Mesodermal cell (in vitro differentiated cells): ENCODE data around the gene DHRSX.

ENCODE experiments used
- H3K27ac ChIP-seq: 2 replicates; pipeline ENCODE4 v1.7.0; 2013; ENCODE audit warnings: mild to moderate bottlenecking, low read depth, low read length, moderate library complexity; ENCODE audit not compliant: severe bottlenecking
- H3K36me3 ChIP-seq: 2 replicates; pipeline ENCODE4 v1.7.1; 2013; ENCODE audit warnings: mild to moderate bottlenecking, low read length, moderate library complexity; ENCODE audit not compliant: control insufficient read depth, insufficient read depth
- H3K4me1 ChIP-seq: one replicate; pipeline ENCODE4 v1.7.1; 2013; ENCODE audit warnings: mild to moderate bottlenecking, low read length; ENCODE audit not compliant: insufficient read depth, control insufficient read depth, poor library complexity, severe bottlenecking
- H3K4me3 ChIP-seq: 2 replicates; pipeline ENCODE4 v1.7.0; 2013; ENCODE audit warnings: low read length, control low read depth, mild to moderate bottlenecking; ENCODE audit not compliant: insufficient read depth, poor library complexity, severe bottlenecking; ENCODE audit errors: extremely low read depth
- H3K9me3 ChIP-seq: 2 replicates; pipeline ENCODE4 v1.7.1; 2013; ENCODE audit warnings: mild to moderate bottlenecking, low read length, moderate library complexity; ENCODE audit not compliant: control insufficient read depth
- WGBS, 2 experiments: methylation state at CpG; one replicate each; pipeline ENCODE4 v1.1.5; 2013; ENCODE audit warnings: missing lambda C conversion rate in 2 of 2; ENCODE audit not compliant: insufficient coverage in 2 of 2; 5-methylcytosine and 5-hydroxymethylcytosine counted together

DHRSX gene

GRCh38 chrX:2345562-2345961, 155.2 kb downstream of the DHRSX start:
- H3K4me3 ChIP-seq, result no peak overlapping the region
- H3K9me3 ChIP-seq, result peaks cover 10% of the 10 kb centered on the region
- peaks cover 11% of the 10 kb centered on the region for H3K4me1 ChIP-seq
- no peak overlapping the region for H3K27ac ChIP-seq
- 100% methylated on average over 1 of the region's 4 CpGs; no CpG with 5 or more reads in 1 of the 2 experiments for WGBS, 2 experiments
- peaks cover 13% of the 10 kb centered on the region for H3K36me3 ChIP-seq

- H3K36me3 ChIP-seq, result peaks cover 23% of the 10 kb centered on the region
- H3K4me3 ChIP-seq, result no peak overlapping the region
- peaks cover 10% of the 10 kb centered on the region for H3K9me3 ChIP-seq
- H3K4me1 ChIP-seq, result peaks cover 11% of the 10 kb centered on the region
- peak overlapping the region; percentile 3 for H3K27ac ChIP-seq
- WGBS, 2 experiments, result 94 to 96% methylated on average over 3 of the region's 4 CpGs
Measured at GRCh38 chrX:2343413-2343812, 157.4 kb downstream of the DHRSX start.

GRCh38 chrX:2342874-2343273, 157.9 kb downstream of the DHRSX start:
- H3K36me3 ChIP-seq, result peaks cover 24% of the 10 kb centered on the region
- H3K4me3 ChIP-seq, result no peak overlapping the region
- H3K27ac ChIP-seq, result peak overlapping the region; percentile 48
- H3K9me3 ChIP-seq, result peaks cover 10% of the 10 kb centered on the region
- 63 to 85% methylated on average over 2 to 3 of the region's 7 CpGs for WGBS, 2 experiments
- peaks cover 9% of the 10 kb centered on the region for H3K4me1 ChIP-seq

GRCh38 chrX:2342281-2342688, 158.5 kb downstream of the DHRSX start:
- 95 to 96% methylated on average over 8 to 9 of the region's 9 CpGs for WGBS, 2 experiments
- Histone ChIP-seq H3K27ac (peak overlapping the region; percentile 48), H3K9me3 (peaks cover 10% of the 10 kb centered on the region)

GRCh38 chrX:2340991-2341390, 159.8 kb downstream of the DHRSX start:
- Histone ChIP-seq H3K27ac (no peak overlapping the region), H3K36me3 (peaks cover 22% of the 10 kb centered on the region), H3K9me3 (peaks cover 10% of the 10 kb centered on the region), H3K4me3 (no peak overlapping the region), H3K4me1 (peaks cover 9% of the 10 kb centered on the region)
- 90 to 96% methylated on average over 7 of the region's 7 CpGs for WGBS, 2 experiments

More at GRCh38 chrX:2342281-2342688, 158.5 kb downstream of the DHRSX start:
- H3K4me3 ChIP-seq, result no peak overlapping the region
- H3K36me3 ChIP-seq, result peaks cover 24% of the 10 kb centered on the region
- H3K4me1 ChIP-seq, result peaks cover 9% of the 10 kb centered on the region

GRCh38 chrX:2336181-2336580, 164.6 kb downstream of the DHRSX start:
- no peaks in the 10 kb centered on the region for H3K9me3 ChIP-seq
- peaks cover 18% of the 10 kb centered on the region for H3K36me3 ChIP-seq
- WGBS, 2 experiments, result 90 to 95% methylated on average over 7 of the region's 7 CpGs
- no peak overlapping the region for H3K27ac ChIP-seq
- H3K4me3 ChIP-seq, result no peak overlapping the region
- H3K4me1 ChIP-seq, result no peaks in the 10 kb centered on the region

GRCh38 chrX:2334237-2334636, 166.5 kb downstream of the DHRSX start:
- peaks cover 8% of the 10 kb centered on the region for H3K36me3 ChIP-seq
- 90 to 94% methylated on average over 8 to 9 of the region's 9 CpGs for WGBS, 2 experiments
- H3K4me1 ChIP-seq, result no peaks in the 10 kb centered on the region
- no peaks in the 10 kb centered on the region for H3K9me3 ChIP-seq
- no peak overlapping the region for H3K4me3 ChIP-seq
- no peak overlapping the region for H3K27ac ChIP-seq

- 85 to 100% methylated on average over 3 to 4 of the region's 4 CpGs for WGBS, 2 experiments
- Histone ChIP-seq H3K4me1 (no peaks in the 10 kb centered on the region), H3K4me3 (no peak overlapping the region), H3K9me3 (no peaks in the 10 kb centered on the region), H3K36me3 (no peaks in the 10 kb centered on the region), H3K27ac (no peak overlapping the region)
Measured at GRCh38 chrX:2332252-2332651, 168.5 kb downstream of the DHRSX start.

- Histone ChIP-seq H3K36me3 (no peaks in the 10 kb centered on the region), H3K4me3 (no peak overlapping the region), H3K27ac (no peak overlapping the region), H3K9me3 (no peaks in the 10 kb centered on the region), H3K4me1 (no peaks in the 10 kb centered on the region)
- WGBS, 2 experiments, result 94 to 100% methylated on average over 2 to 3 of the region's 3 CpGs
Measured at GRCh38 chrX:2330910-2331309, 169.9 kb downstream of the DHRSX start.

- Histone ChIP-seq H3K4me3 (no peak overlapping the region), H3K27ac (no peak overlapping the region), H3K4me1 (no peaks in the 10 kb centered on the region), H3K9me3 (no peaks in the 10 kb centered on the region), H3K36me3 (no peaks in the 10 kb centered on the region)
- WGBS, 2 experiments, result 67 to 69% methylated on average over 1 to 2 of the region's 2 CpGs
Measured at GRCh38 chrX:2330487-2330886, 170.3 kb downstream of the DHRSX start.

GRCh38 chrX:2327423-2327822, 173.4 kb downstream of the DHRSX start:
- H3K36me3 ChIP-seq, result no peaks in the 10 kb centered on the region

More at GRCh38 chrX:2327423-2327822, 173.4 kb downstream of the DHRSX start:
- no peak overlapping the region for H3K27ac ChIP-seq
- no peaks in the 10 kb centered on the region for H3K9me3 ChIP-seq
- no peak overlapping the region for H3K4me3 ChIP-seq
- 95 to 100% methylated on average over 4 to 5 of the region's 5 CpGs for WGBS, 2 experiments
- no peaks in the 10 kb centered on the region for H3K4me1 ChIP-seq
